Astrocyte of the spinal cord (primary cell): ENCODE measurements around the gene SZT2.
"Not testable (repeated sequence)": the region's sequence is repeated elsewhere in the genome, so short reads cannot be mapped to it uniquely, and the experiment has no call there.

Source experiments
- DNase-seq: peaks from one replicate; pipeline ENCODE4 v3.0.0; 2011; ENCODE audit warnings: low read depth, low spot score
- H3K4me3 ChIP-seq: 2 replicates; pipeline ENCODE4 v1.5.1; 2011; ENCODE audit warnings: low read depth, mild to moderate bottlenecking, low read length, moderate library complexity
- CTCF ChIP-seq: IDR thresholded peaks from 2 replicates; pipeline ENCODE4 v1.5.1; 2012; ENCODE audit warnings: low read depth, mild to moderate bottlenecking, low read length, inconsistent platforms
- in situ Hi-C: cut with HindIII; loops from 2 replicates; pipeline ENCODE4 v1.10.0; 2017; ENCODE audit warnings: low sequenced_read_pairs

SZT2 gene

GRCh38 chr1:43473463-43473862 is 83.8 kb downstream of the SZT2 start:
- TF ChIP-seq CTCF = no peak
- H3K4me3 ChIP-seq = no peak overlapping the region
- no peak for DNase-seq
- in situ Hi-C loops = no loop called here

GRCh38 chr1:43475611-43476401 is 86.1 kb downstream of the SZT2 start:
- in situ Hi-C loops, H3K4me3 ChIP-seq: not testable (repeated sequence)
- DNase-seq = peak; percentile 37

- in situ Hi-C loops = no loop called here
- no peak for TF ChIP-seq CTCF
- no peak for DNase-seq
- no peak overlapping the region for H3K4me3 ChIP-seq
Observed at GRCh38 chr1:43477716-43478115, 88.0 kb downstream of the SZT2 start.

GRCh38 chr1:43479414-43479813 is 89.7 kb downstream of the SZT2 start:
- no peak for DNase-seq
- H3K4me3 ChIP-seq = no peak overlapping the region
- in situ Hi-C loops = no loop called here
- no peak for TF ChIP-seq CTCF

- in situ Hi-C loops = no loop called here
- DNase-seq = no peak
- TF ChIP-seq CTCF = no peak
- no peak overlapping the region for H3K4me3 ChIP-seq
Observed at GRCh38 chr1:43481491-43481890, 91.8 kb downstream of the SZT2 start.

GRCh38 chr1:43482215-43482614 is 92.5 kb downstream of the SZT2 start:
- DNase-seq = no peak
- no peak for TF ChIP-seq CTCF
- in situ Hi-C loops = no loop called here
- H3K4me3 ChIP-seq = no peak overlapping the region

GRCh38 chr1:43484367-43484766 is 94.7 kb downstream of the SZT2 start:
- no peak for TF ChIP-seq CTCF
- no peak overlapping the region for H3K4me3 ChIP-seq
- DNase-seq = no peak
- in situ Hi-C loops = no loop called here
